HG03460 (cell line): ENCODE measurements around the gene OTOG.

Experiments used
- ATAC-seq: cut with Tn5 transposase; IDR thresholded peaks from one replicate; pipeline ENCODE4 v1.9.1; 2021; ENCODE audit not compliant: unreplicated experiment

OTOG gene

GRCh38 chr11:17547051-17547577 is at the start of gene OTOG:
TSS of gene OTOG (plus strand) at chr11:17547259. CDS start at chr11:17547373, 114 bp downstream.
- ATAC-seq, result no peak

- ATAC-seq, result no peak
Measured at GRCh38 chr11:17498058-17498457, 49.0 kb upstream of the OTOG start.

GRCh38 chr11:17498475-17498874 is 48.6 kb upstream of the OTOG start:
- no peak for ATAC-seq

DNA sequence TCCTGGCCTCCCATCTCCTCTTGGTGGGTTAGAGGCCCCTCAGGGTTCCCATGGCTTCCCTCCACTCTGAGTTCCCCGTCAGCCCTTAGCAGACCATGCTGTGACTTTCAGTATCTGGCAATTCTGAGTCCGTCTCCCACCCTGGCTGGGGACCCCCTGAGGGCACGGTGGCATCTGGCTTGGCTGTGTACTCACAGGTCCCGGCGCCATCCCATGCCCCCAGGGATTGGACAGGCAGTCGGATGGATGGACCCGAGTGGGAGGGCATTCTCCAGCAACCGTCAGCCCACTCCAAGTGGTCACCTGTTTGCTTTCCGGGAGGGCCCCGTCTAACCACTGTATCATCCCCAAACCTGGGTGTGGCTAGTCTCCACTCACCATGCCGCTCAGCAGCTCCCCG is 46.4 kb upstream of the OTOG start:
- no peak for ATAC-seq

DNA sequence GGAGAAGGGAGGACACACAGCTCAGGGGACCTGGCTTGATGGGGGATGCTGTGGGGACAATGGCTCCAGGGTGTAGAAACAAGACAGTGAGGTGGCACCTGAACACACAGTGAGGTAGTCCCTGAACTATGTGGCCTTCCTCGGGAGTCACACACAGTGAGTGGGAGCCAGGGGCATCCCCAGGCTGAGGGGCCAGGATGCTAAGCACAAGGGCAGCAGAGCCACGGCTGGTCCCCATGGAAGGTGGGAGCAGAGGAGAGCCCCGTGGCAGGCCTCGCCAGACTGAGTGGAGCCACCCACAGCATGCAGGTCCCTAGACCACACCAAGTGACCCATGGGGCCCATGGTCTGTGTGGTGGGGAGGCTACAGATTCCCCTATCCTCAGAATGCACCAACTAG is 44.4 kb upstream of the OTOG start:
- no peak for ATAC-seq

GRCh38 chr11:17504330-17505107 is 42.5 kb upstream of the OTOG start:
- no peak for ATAC-seq

DNA sequence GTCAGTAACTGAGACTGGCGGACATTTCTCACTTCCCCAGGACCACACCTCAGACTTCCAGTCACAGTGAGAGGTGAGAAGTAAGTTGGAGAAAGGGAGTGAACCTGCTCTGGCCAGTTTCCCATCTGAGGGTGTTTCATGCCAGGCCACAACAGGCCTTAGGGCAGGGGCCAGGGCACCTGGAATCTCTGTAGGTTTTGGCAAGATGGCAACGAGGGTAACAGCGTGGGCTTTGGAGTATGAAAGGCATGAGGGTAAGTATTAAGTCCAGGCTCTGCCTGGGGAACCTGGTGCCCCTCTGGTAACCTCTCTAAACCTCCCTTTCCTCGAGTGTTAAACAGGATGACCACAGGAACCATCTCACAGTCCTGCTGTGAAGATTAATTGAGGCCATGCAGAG is 41.9 kb upstream of the OTOG start:
- no peak for ATAC-seq

DNA sequence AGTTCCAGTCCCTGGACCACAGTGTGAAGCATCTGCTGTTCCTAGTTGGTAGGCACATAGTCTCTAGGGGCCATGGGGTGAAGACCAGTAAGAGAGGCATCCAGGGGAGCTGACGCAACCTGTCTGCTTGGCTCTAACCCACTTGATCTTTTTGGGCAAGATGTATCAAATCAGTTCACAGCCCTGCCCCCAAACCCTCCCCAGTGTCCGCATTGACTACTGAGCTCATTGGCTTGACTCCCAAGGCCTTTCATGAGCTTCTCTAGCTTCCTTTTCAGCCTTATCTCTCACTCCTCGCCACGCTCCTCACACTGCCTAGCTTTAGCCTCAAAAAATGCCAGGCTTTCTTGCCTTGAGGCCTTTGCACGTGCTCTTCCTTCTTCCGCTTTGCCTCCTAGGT is 40.7 kb upstream of the OTOG start:
- no peak for ATAC-seq

GRCh38 chr11:17506942-17507341 is 40.1 kb upstream of the OTOG start:
- ATAC-seq, result peak; percentile 52

DNA sequence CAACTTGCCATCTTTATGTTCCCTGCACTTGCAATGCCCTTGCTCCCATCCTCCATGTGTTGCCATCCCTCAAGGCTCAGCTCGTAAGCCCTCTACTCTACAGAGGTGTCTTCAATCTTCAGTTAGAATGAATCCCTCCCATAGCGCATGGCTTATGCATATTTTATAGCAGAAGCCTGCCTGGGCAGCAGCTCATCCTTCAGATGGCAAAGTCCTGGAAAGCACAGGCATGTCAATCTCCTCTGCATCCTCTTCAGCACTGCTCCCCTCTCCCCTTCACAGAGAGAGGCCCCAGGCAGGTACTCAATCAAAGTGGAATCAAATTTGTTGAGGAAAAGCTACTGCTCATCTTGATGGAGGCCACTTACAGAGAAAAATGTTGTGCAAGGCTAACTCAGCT is 39.3 kb upstream of the OTOG start:
- ATAC-seq, result no peak

GRCh38 chr11:17508306-17508705 is 38.8 kb upstream of the OTOG start:
- ATAC-seq, result no peak

DNA sequence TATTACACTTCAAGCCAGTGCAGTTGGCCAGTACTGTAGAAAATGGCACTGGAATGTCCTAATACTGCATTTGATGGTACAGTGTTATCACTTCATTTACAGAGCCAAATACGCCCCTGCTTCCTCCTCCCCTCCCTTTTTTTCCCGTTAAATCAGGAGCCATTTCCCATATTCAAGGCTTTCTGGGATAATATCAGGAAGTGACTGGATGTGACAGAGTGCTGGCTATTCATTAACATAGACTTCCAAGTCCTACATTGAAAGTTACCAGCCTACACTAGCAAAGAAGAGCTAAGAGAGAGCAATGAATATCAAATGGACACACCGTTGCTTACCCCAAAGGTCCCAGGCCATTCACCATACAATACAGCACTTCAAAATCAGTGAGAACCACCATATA is 38.3 kb upstream of the OTOG start:
- ATAC-seq, result no peak

GRCh38 chr11:17510507-17511206 is 36.4 kb upstream of the OTOG start:
- ATAC-seq, result no peak

- no peak for ATAC-seq
Measured at GRCh38 chr11:17511571-17511970, 35.5 kb upstream of the OTOG start.

GRCh38 chr11:17512101-17512500 is 35.0 kb upstream of the OTOG start:
- no peak for ATAC-seq

DNA sequence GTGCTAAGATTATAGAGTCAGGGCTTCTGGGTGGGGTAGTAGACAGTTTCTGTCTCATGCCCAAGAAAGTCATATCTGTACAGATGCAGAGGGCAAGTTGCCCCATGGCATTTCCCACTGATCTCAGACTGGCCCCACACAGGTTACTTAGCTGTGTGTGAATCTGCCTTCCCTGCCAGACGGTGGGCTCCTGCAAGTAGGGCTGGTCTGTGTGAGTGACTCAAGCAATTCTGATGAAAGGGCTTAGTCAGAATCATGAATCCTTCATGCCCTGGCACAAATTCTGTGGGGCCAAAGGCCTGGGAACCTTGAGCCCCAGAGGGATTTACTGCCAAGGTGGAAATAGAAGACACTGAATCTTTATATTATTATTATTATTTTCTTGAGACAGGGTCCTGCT is 33.2 kb upstream of the OTOG start:
- ATAC-seq, result no peak

DNA sequence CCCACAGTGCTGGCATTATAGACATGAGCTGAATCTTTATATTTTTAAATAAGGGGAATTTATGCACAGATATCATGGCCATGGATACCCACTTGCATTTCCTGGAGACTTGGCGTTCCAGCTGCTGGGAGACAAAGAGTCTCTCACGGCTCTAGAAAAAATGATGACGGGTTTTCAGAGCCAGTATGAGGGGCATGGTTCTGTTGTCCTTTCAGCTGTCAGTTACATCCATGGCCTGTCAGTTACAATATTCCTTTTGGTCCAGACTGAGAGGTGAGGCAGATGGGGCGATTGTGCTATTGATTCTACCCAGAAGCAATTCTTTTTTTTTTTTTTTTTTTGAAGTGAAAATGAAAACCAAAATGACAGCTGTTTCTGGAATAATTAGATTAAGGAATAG is 32.6 kb upstream of the OTOG start:
- no peak for ATAC-seq

GRCh38 chr11:17515443-17516176 is 31.4 kb upstream of the OTOG start:
- no peak for ATAC-seq

GRCh38 chr11:17516551-17517150 is 30.4 kb upstream of the OTOG start:
- no peak for ATAC-seq

DNA sequence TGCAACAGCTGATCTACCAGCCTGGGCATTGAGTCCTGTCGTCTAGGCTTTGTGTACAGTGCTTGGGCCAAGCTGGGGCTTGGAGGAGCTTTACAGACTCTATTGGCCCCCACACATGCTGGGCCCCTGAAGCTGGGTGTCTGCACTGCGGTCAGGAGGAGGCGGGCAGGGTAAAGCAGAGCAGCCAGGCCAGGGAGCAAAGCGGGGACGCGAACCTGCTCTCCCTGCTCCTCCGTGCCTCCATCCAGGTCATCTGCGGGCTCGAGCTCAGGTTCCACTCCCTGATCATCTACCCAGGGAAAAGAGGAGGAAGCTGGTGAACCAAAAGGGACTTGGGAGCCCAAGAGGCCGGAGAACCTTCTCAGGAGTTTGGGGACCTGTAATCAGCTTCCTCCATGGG is 29.9 kb upstream of the OTOG start:
- no peak for ATAC-seq

- no peak for ATAC-seq
Measured at GRCh38 chr11:17518366-17518765, 28.7 kb upstream of the OTOG start.
